Mucosa of gallbladder (tissue), 1 donor: ENCODE data around the gene HYAL3. TPM values are rescaled to one million over a fixed set of nuclear protein-coding genes. Genes with fewer than 3 reads are reported as not detected.
"Not testable (repeated sequence)": the region's sequence is repeated elsewhere in the genome, so short reads cannot be mapped to it uniquely, and the experiment has no call there.

Source experiments
- DNase-seq: peaks from one replicate; pipeline ENCODE4 v3.0.0-alpha.2; 2020; ENCODE audit warnings: low spot score
- total RNA-seq: library from RNA; stranded (reverse); gene quantifications from one replicate; pipeline ENCODE4 v1.2.1, GENCODE V29; 2021
- donor health status: DM: no; HTN: no; CAD: no.

Gene HYAL3
- total RNA-seq, 1 donor from 2014 or later = 7.8 TPM

DNA sequence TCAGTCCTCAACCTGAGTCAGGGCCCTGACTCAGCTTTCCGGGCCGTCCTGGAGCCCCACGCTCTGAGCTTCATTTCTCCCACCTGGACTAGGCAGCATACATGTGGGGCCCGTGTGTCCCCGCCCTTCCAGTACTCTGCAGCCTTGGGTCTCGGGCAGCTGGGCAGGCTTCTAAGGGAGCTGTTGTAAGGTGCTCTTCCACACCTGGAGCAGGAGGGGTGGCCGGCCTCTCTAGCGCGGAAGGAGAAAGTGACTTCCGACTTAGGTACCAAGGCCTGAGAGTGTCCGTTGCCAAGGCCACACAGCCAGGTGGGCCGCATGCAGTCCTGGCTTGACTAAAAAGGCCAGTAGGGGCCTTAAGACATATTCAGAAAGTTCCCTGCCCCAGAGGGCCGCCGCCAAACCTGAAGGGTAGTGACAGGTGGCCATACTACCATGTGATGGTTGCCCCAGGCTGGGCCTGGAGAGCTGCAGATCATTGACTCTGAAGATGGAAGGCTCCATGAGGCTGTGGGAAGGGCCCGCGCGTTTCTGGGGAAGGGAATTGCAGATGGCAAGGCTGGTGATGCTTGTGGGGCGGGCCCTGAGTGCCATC is 39.7 kb downstream of the HYAL3 start:
- no peak for DNase-seq

DNA sequence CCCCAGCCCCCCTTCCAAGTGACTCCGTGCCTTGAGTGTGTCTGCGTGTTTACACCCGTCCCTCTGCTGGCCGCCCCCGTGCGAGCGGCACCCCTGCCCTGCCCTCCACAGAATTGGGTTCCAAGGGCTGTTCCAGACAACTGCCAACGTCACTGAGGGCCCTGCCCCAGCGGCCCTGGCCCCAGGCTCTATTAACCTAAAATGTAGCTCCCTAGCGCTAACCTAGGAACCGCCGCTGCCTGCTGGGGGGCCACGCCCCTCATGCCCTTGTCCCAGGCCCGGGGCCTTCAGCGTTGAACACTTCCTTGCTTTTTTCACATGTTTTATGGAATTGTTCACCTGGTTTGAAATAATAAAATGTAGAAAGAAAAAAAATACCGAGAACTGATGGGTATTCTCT is 40.2 kb downstream of the HYAL3 start:
- DNase-seq = no peak

- no peak for DNase-seq
Measured at GRCh38 chr3:50258029-50258680, 41.0 kb downstream of the HYAL3 start.

DNA sequence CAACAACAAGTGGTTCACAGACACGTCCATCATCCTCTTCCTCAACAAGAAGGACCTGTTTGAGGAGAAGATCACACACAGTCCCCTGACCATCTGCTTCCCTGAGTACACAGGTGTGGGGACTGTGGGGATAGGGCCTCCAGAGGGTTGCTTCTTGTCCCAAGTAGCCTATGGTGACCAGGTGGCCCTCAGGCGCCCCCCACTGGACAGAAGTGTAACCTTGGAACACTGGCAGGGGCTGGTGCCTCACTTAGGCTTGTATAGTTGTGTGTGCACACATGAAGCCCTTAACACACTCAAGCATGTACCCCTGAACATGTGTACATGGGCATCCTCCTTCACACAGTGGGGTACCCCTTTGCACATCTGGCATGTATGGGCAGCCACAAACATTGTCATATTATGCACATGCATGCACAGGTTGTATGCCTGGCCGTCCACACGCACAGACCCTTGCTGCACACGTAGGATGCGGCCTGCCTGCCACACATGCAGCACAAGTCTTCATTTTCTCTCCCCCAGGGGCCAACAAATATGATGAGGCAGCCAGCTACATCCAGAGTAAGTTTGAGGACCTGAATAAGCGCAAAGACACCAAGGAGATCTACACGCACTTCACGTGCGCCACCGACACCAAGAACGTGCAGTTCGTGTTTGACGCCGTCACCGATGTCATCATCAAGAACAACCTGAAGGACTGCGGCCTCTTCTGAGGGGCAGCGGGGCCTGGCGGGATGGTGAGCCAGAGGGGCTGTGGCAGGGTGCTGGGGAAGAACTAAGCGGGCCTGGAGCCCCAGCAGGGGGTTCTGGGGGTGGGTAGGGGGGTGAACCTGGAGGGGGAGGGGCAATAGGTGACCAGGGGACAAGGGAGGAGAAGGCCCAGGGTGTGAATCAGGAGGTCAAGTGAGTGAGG is 42.0 kb downstream of the HYAL3 start:
- no peak for DNase-seq

GRCh38 chr3:50255251-50255615 is 44.0 kb downstream of the HYAL3 start:
- DNase-seq = no peak

DNA sequence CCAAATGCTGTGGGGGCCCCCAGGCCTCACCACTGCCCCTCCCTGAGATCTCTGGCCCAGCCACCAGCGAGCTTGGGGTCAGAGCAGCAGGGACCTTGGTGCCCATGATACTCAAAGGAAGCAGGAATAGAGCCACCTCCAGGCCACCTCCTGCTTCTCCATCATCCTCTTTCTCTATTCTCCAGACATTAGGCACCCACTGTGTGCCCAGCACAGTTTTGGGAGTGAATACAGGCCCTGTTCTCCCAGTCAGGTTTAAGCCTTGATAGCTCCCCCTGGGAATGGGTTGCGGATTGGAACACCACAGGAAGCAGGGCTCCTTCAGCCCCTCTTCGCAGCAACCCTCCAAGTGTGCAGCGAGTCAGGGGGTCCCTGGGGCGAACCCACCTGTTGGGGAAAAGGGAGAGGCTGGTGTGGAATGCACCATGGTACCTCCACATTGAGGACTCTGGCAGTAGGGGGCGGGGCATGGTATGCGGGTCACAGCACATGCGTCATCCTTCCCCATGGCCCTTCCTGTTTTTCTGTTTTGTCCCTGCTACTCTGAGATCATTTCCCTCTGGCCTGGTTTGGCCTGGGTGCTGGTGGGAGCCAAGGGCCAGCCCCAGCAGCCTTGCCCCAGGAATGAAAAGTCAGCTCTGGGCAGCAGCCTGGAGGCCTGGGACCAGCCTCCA is 44.5 kb downstream of the HYAL3 start:
- peak; percentile 64 for DNase-seq

DNA sequence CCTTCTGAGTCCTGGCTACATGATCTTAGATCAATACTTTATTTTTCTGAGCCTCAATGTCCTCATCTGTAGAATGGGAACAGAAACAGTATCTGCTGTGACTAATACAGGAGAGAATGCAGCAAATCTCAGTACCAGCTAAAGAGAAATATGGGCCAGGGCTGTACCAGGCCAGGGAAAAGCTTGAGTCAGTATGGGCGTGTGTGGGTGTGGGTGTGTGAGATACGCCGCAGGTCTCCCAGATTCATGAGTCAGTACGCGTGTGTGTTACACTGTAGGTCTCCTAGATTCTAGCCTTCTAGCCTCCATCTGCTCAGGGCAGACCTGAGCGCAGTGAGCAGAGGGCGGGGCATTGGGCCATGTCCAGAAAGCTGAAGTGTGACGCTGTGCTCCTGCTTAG is 48.0 kb downstream of the HYAL3 start:
- DNase-seq = no peak

- DNase-seq = no peak
Measured at GRCh38 chr3:50250514-50250913, 48.7 kb downstream of the HYAL3 start.

GRCh38 chr3:50249457-50249856 is 49.7 kb downstream of the HYAL3 start:
- DNase-seq = no peak

DNA sequence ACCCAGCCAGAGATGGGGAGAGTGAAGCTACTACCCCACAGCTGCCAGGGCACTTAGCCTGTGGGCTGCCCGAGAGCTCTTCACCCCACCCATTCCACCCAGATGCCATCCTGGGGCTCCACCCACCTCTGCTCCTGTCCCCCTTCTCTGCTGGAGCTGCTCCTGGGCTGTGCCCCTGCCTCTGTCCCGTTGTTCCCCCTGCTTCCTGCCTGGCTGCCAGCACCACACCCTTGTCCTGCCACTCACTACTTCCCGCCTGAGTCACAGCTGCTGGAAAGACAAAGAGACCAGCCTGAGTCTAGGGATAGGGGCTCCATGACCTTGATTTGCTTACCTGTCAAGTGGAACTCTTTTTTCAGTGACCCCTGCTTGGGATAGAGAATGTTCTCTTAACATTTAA is 50.8 kb downstream of the HYAL3 start:
- DNase-seq = no peak

DNA sequence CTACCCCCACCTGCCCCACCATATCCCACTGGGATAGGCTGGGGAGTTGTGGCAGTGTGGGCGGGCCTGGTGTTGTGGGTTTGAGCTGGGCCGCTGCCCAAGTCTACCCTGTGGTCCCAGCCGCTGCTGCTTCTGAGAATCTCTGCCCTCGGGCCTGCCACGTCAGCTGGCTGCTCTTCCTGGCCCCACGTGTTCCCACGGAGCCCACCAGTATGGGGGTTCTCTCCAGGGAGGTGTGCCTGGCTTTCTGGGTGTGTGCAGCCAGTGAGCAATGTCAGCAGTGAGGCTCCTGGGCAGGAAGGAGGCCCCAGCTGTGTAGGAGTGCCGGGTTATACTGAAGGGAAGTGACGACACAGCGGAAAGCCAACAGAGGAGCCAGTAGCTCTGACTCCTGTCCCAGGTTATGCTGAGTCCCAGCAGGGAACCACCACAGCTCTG is 52.7 kb downstream of the HYAL3 start:
- DNase-seq = no peak

DNA sequence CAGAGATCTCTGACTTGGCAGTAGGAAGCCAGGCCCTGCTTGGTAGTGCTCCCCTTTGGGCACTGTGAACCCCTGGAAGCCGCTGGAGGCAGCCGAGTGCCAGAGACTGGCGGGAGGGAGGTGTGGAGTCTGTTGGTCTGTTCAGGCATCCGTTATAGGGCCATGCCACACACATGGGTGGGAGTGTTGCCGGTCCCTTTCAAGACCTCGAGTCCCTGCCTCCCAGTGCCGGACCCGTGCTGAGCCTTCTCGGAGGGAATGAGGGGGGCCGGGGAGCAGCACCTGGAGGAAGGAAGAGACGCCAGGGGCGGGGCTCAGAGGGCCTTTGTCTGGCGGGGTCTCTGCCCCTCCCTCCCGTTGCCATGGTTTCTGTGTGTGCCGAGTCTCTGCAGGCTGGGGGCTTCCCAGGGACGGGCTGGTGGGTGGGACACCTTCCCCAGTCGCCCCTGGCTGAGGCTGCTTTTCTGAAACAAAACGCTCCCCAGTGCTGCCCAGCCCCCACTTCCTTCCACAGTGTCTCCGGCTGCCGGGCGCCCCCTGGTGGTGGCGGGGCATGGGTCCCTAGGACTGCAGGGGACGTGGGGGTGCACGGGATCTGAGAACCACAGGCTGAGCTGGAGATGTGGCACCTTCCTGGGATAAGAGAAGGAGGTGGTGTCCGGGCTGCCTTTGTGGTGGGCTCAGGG is 53.2 kb downstream of the HYAL3 start:
- DNase-seq = peak; percentile 88

- no peak for DNase-seq
Measured at GRCh38 chr3:50245251-50245745, 53.9 kb downstream of the HYAL3 start.

- DNase-seq = not testable (repeated sequence)
Measured at GRCh38 chr3:50244813-50245212, 54.4 kb downstream of the HYAL3 start.

- no peak for DNase-seq
Measured at GRCh38 chr3:50243543-50243895, 55.7 kb downstream of the HYAL3 start.

- no peak for DNase-seq
Measured at GRCh38 chr3:50242851-50243542, 56.2 kb downstream of the HYAL3 start.

Other genes starting within 250 kb of the HYAL3 start
- gene RBM5, start 210.5 kb downstream of the HYAL3 start, total RNA-seq = 132 TPM
- gene SEMA3F, start 144.1 kb downstream of the HYAL3 start, total RNA-seq = 34.1 TPM
- not detected for gene GNAT1, start 107.8 kb downstream of the HYAL3 start, total RNA-seq
- 2.2 TPM for gene SLC38A3, start 94.1 kb downstream of the HYAL3 start, total RNA-seq
- 261 TPM for gene GNAI2, start 63.2 kb downstream of the HYAL3 start, total RNA-seq
- gene SEMA3B, start 30.3 kb downstream of the HYAL3 start, total RNA-seq = 87.0 TPM
- 0.95 TPM for gene LSMEM2, start 20.3 kb downstream of the HYAL3 start, total RNA-seq
- gene IFRD2, start 7.0 kb downstream of the HYAL3 start, total RNA-seq = 74.8 TPM
- gene NAA80, start within 50 bp of the HYAL3 start, total RNA-seq = 12.7 TPM
- gene HYAL1, start 4.2 kb upstream of the HYAL3 start, total RNA-seq = 82.4 TPM
- 84.6 TPM for gene HYAL2, start 23.3 kb upstream of the HYAL3 start, total RNA-seq
- gene TUSC2, start 28.8 kb upstream of the HYAL3 start, total RNA-seq = 42.5 TPM
- 27.5 TPM for gene RASSF1, start 41.4 kb upstream of the HYAL3 start, total RNA-seq
- gene ZMYND10, start 46.3 kb upstream of the HYAL3 start, total RNA-seq = 2.2 TPM
- 26.7 TPM for gene NPRL2, start 51.4 kb upstream of the HYAL3 start, total RNA-seq
- gene CYB561D2, start 51.5 kb upstream of the HYAL3 start, total RNA-seq = 35.4 TPM
- gene TMEM115, start 60.1 kb upstream of the HYAL3 start, total RNA-seq = 57.5 TPM
- gene CACNA2D2, start 204.2 kb upstream of the HYAL3 start, total RNA-seq = 1.8 TPM